Thyroid gland (tissue), 4 donors: Measurements from ENCODE around the gene P4HA2.

Source experiments
- POLR2A ChIP-seq, 2 donors: fragments of 450-650 bp; IDR thresholded peaks; one replicate each; pipeline ENCODE4 v1.6.1; 2017; ENCODE audit warnings: antibody characterized with exemption in 2 of 2, mild to moderate bottlenecking in 2 of 2, moderate library complexity in 1 of 2
- TF ChIP-seq, protein P1 (sequence below), 6 experiments: fragments of 200-600 bp in 3 of 6; fragments of 450-650 bp in 3 of 6; sonication (generic) in 3 of 6; IDR thresholded peaks; one replicate each; pipeline ENCODE4 v1.5.1; 2016 to 2019; ENCODE audit warnings: antibody characterized with exemption in 6 of 6, mild to moderate bottlenecking in 2 of 6, inconsistent platforms in 1 of 6, moderate library complexity in 1 of 6

DNA sequence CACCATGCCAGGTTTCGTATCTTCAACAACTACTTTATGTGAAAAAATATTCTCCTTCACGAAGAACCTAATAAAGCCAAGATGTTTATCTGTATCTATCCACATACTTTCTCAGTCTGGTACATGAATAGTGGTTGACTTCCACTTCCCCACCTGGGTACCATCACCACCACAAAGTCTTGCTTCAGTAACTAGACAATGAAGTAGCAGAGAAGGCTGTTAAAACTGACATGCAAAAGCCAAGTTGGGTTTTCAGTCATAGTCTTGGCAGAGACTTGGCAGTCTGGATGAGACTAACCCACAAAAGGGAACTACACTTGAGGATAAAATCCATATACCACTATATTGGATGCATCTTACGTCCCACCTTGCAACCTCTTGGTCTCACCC, 5.0 kb downstream of the P4HA2 start:
- TF ChIP-seq, protein P1, sequence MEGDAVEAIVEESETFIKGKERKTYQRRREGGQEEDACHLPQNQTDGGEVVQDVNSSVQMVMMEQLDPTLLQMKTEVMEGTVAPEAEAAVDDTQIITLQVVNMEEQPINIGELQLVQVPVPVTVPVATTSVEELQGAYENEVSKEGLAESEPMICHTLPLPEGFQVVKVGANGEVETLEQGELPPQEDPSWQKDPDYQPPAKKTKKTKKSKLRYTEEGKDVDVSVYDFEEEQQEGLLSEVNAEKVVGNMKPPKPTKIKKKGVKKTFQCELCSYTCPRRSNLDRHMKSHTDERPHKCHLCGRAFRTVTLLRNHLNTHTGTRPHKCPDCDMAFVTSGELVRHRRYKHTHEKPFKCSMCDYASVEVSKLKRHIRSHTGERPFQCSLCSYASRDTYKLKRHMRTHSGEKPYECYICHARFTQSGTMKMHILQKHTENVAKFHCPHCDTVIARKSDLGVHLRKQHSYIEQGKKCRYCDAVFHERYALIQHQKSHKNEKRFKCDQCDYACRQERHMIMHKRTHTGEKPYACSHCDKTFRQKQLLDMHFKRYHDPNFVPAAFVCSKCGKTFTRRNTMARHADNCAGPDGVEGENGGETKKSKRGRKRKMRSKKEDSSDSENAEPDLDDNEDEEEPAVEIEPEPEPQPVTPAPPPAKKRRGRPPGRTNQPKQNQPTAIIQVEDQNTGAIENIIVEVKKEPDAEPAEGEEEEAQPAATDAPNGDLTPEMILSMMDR (IDR thresholded peaks at IDR 0.05), result no peak
- TF ChIP-seq POLR2A (IDR thresholded peaks at IDR 0.05), result no peak
